Loucy (cell line): ENCODE measurements around the gene WDR33.
A peak's percentile ranks its signal among the peaks of the same experiment; 100 is the strongest.

Experiments
- H2AFZ ChIP-seq: fragments of 200-600 bp; sonication (generic); 2 replicates; pipeline ENCODE4 v1.6.0; 2016; ENCODE audit warnings: antibody characterized with exemption, mild to moderate bottlenecking, low read length, moderate library complexity
- H3F3A ChIP-seq: fragments of 200-600 bp; 2 replicates; pipeline ENCODE4 v1.6.0; 2016; ENCODE audit warnings: antibody characterized with exemption, low read depth, mild to moderate bottlenecking
- H3K27me3 ChIP-seq: fragments of 200-600 bp; sonication (generic); 2 replicates; pipeline ENCODE4 v1.6.1; 2014; ENCODE audit warnings: low read length, mild to moderate bottlenecking; ENCODE audit not compliant: insufficient read depth, poor library complexity, severe bottlenecking
- H3K36me3 ChIP-seq: fragments of 200-600 bp; sonication (generic); 2 replicates; pipeline ENCODE4 v1.6.1; 2016; ENCODE audit warnings: low read length; ENCODE audit not compliant: insufficient read depth
- H3K4me1 ChIP-seq: fragments of 200-600 bp; sonication (generic); 2 replicates; pipeline ENCODE4 v1.5.1; 2014; ENCODE audit warnings: low read length, mild to moderate bottlenecking; ENCODE audit not compliant: insufficient read depth, poor library complexity, severe bottlenecking
- H3K4me2 ChIP-seq: fragments of 200-600 bp; sonication (generic); 2 replicates; pipeline ENCODE4 v1.6.0; 2014; ENCODE audit warnings: antibody characterized with exemption, low read length, low read depth, mild to moderate bottlenecking; ENCODE audit not compliant: poor library complexity, severe bottlenecking
- H3K4me3 ChIP-seq: fragments of 200-600 bp; sonication (generic); 2 replicates; pipeline ENCODE4 v1.5.1; 2014; ENCODE audit warnings: low read length, mild to moderate bottlenecking, mixed read lengths; ENCODE audit not compliant: poor library complexity, severe bottlenecking
- H3K79me2 ChIP-seq: fragments of 200-600 bp; sonication (generic); 2 replicates; pipeline ENCODE4 v1.6.1; 2014; ENCODE audit warnings: low read length; ENCODE audit not compliant: insufficient read depth
- H3K9ac ChIP-seq: fragments of 200-600 bp; sonication (generic); 2 replicates; pipeline ENCODE4 v1.6.0; 2014; ENCODE audit warnings: mild to moderate bottlenecking, low read depth, low read length, moderate library complexity; ENCODE audit not compliant: poor library complexity, severe bottlenecking
- H3K9me2 ChIP-seq: fragments of 200-600 bp; sonication (generic); replicated peaks from 2 replicates; pipeline ENCODE4 v1.6.1; 2016; ENCODE audit warnings: low read depth, low read length, mixed read lengths
- H3K9me3 ChIP-seq: fragments of 200-600 bp; sonication (generic); 2 replicates; pipeline ENCODE4 v1.6.1; 2014; ENCODE audit warnings: mild to moderate bottlenecking, antibody characterized with exemption, low read length, low read depth; ENCODE audit not compliant: insufficient read depth
- H4K20me1 ChIP-seq: fragments of 200-600 bp; sonication (generic); 2 replicates; pipeline ENCODE4 v1.6.0; 2014; ENCODE audit warnings: antibody characterized with exemption, low read length, mild to moderate bottlenecking; ENCODE audit not compliant: insufficient read depth, poor library complexity, severe bottlenecking
- EZH2phosphoT487 ChIP-seq: fragments of 200-600 bp; IDR thresholded peaks from 2 replicates; pipeline ENCODE4 v1.6.1; 2018; ENCODE audit warnings: antibody characterized with exemption, mild to moderate bottlenecking, moderate library complexity, borderline replicate concordance
- TF ChIP-seq, protein P1 (sequence below): fragments of 200-600 bp; sonication (generic); conservative IDR thresholded peaks from 2 replicates; pipeline ENCODE4 v1.5.1; 2014; ENCODE audit warnings: mild to moderate bottlenecking, antibody characterized with exemption, low read length

Gene WDR33

DNA sequence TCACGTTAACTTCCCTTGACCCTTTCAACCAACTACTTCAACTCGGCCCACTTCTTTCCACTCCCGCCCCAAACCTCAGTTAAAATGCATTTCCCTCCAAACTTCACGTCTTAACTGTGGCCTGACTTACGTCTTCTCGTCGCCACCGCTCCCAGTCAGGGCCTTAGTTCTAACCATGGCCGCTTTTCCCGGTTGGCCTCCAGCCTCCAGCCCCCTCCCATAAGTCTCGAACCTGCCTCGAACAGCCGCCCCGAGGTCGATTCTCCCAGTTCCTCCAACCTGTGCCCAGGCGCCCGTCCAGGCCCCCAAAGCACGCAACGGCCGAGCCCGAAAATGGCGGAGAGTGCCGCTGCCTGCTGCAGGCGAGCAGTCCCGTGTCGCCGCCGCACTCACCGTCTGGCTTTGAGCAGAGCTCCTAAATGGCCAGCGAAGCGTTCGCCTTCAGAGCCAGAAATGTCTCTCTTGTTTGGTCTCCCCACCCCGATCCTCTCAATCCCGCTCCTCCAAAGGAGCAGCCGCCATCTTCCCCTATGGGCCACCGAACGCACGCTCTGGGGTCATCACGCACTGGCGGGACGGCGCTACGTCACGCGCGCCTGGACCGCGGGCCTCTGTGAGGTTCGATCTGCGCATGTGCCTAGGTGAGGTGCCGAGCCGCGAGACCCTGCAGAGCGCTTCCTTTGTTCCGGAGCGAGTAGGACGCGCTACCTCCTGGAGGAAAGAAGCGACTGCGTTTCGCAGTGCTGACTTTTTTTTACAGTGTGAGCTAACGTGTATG is at the start of gene WDR33:
Gene WDR33 (minus strand): TSS at position 553 of the 778 bp plus-strand sequence. CDS start 40,190 bp downstream, outside the sequence.
- peaks cover 31% of the 10 kb centered on the region for H3K4me1 ChIP-seq
- H3K27me3 ChIP-seq, result peaks cover 4% of the 10 kb centered on the region
- H3K9me3 ChIP-seq, result no peaks in the 10 kb centered on the region
- H3K9ac ChIP-seq, result peak within 1 kb of the TSS; percentile 93
- H3K4me3 ChIP-seq, result peak within 1 kb of the TSS; percentile 100
- no peak for TF ChIP-seq EZH2phosphoT487
- TF ChIP-seq, protein P1, sequence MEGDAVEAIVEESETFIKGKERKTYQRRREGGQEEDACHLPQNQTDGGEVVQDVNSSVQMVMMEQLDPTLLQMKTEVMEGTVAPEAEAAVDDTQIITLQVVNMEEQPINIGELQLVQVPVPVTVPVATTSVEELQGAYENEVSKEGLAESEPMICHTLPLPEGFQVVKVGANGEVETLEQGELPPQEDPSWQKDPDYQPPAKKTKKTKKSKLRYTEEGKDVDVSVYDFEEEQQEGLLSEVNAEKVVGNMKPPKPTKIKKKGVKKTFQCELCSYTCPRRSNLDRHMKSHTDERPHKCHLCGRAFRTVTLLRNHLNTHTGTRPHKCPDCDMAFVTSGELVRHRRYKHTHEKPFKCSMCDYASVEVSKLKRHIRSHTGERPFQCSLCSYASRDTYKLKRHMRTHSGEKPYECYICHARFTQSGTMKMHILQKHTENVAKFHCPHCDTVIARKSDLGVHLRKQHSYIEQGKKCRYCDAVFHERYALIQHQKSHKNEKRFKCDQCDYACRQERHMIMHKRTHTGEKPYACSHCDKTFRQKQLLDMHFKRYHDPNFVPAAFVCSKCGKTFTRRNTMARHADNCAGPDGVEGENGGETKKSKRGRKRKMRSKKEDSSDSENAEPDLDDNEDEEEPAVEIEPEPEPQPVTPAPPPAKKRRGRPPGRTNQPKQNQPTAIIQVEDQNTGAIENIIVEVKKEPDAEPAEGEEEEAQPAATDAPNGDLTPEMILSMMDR, result 0 out of 2 replicates have a peak, but pooled peaks have one; percentile 13
- peaks cover 51% of the 10 kb centered on the region for H3K79me2 ChIP-seq
- H3K4me2 ChIP-seq, result peak within 1 kb of the TSS; percentile 85
- peaks cover 44% of the 10 kb centered on the region for H4K20me1 ChIP-seq
- H3K36me3 ChIP-seq, result no peaks in the 10 kb centered on the region
- peak within 1 kb of the TSS; percentile 98 for H2AFZ ChIP-seq
- H3K9me2 ChIP-seq, result no peaks in the 10 kb centered on the region
- no peaks in the 10 kb centered on the region for H3F3A ChIP-seq

- H3K4me2 ChIP-seq, result no peak overlapping the region
- H3F3A ChIP-seq, result no peaks in the 10 kb centered on the region
- H3K36me3 ChIP-seq, result peaks cover 32% of the 10 kb centered on the region; the same call in 1 of the 2 replicates
- H3K4me3 ChIP-seq, result no peak overlapping the region
- H3K4me1 ChIP-seq, result peaks cover 16% of the 10 kb centered on the region
- peaks cover 25% of the 10 kb centered on the region for H4K20me1 ChIP-seq
- no peaks in the 10 kb centered on the region for H3K9me3 ChIP-seq
- H2AFZ ChIP-seq, result no peak overlapping the region
- H3K9me2 ChIP-seq, result no peaks in the 10 kb centered on the region
- H3K27me3 ChIP-seq, result no peaks in the 10 kb centered on the region
- no peak overlapping the region for H3K9ac ChIP-seq
- peaks cover 27% of the 10 kb centered on the region for H3K79me2 ChIP-seq
- TF ChIP-seq EZH2phosphoT487, result no peak
- TF ChIP-seq, protein P1, result no peak
Observed at GRCh38 chr2:127860130-127860529, 49.2 kb upstream of the WDR33 start.

DNA sequence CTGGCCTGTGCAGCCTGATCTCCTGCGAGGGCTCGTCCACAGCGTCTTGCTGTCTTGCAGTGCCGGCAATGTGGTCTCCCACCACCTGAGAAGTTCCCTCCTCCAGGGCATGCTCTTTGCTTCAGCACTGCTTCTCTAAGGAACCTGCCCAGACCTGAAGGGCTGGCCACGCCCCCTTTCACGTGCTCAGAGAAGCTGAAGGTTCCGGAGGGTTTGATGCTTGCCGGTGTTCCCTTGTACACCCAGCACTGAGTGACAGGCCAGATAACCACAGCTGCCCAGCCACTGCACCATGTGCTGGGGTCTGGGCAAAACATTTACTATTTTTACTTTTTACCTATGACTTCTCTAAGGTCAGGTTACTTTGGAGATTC is 48.7 kb upstream of the WDR33 start:
- Histone ChIP-seq H3K79me2 (peaks cover 31% of the 10 kb centered on the region), H3F3A (no peaks in the 10 kb centered on the region), H3K9me3 (no peaks in the 10 kb centered on the region), H3K4me2 (no peak overlapping the region), H3K27me3 (no peaks in the 10 kb centered on the region), H3K4me3 (no peak overlapping the region), H2AFZ (no peak overlapping the region), H3K36me3 (peaks cover 28% of the 10 kb centered on the region; the same call in 1 of the 2 replicates), H3K4me1 (peaks cover 18% of the 10 kb centered on the region), H4K20me1 (peaks cover 28% of the 10 kb centered on the region), H3K9ac (no peak overlapping the region), H3K9me2 (no peaks in the 10 kb centered on the region)
- TF ChIP-seq EZH2phosphoT487, result no peak
- TF ChIP-seq, protein P1, result no peak
